Heart left ventricle (tissue), 16 donors: Measurements from ENCODE around the gene G6PC2. TPM values are rescaled to one million over a fixed set of nuclear protein-coding genes. Genes with fewer than 3 reads are reported as not detected.

Experiments
- ATAC-seq, 4 donors: fragments of 200-7000 bp; cut with Tn5 transposase; one replicate each; pipeline ENCODE4 v1.9.1; 2020 to 2022; ENCODE audit warnings: moderate library complexity in 4 of 4, mild to moderate bottlenecking in 3 of 4, moderate number of reproducible peaks in 1 of 4
- DNase-seq, 5 donors: peaks; one replicate each; pipeline ENCODE4 v3.0.0-alpha.2; 2020
- H3K27ac ChIP-seq, 12 donors: fragments of 200-600 bp; sonication (generic) in 4 of 12; one replicate each; pipeline versions ENCODE4 v1.5.0 to v1.8.0; 2016 to 2022; ENCODE audit warnings: mild to moderate bottlenecking in 2 of 12
- H3K27me3 ChIP-seq, 9 donors: fragments of 200-600 bp; sonication (generic) in 2 of 9; one replicate each; pipeline versions ENCODE4 v1.5.1 to v1.8.0; 2016 to 2022; ENCODE audit warnings: mild to moderate bottlenecking in 3 of 9
- H3K36me3 ChIP-seq, 9 donors: fragments of 200-600 bp; sonication (generic) in 2 of 9; one replicate each; pipeline versions ENCODE4 v1.5.0 to v1.8.0; 2018 to 2022; ENCODE audit warnings: mild to moderate bottlenecking in 2 of 9
- H3K4me1 ChIP-seq, 12 donors: fragments of 200-600 bp; sonication (generic) in 4 of 12; one replicate each; pipeline versions ENCODE4 v1.5.0 to v1.8.0; 2016 to 2022; ENCODE audit warnings: mild to moderate bottlenecking in 3 of 12
- H3K4me3 ChIP-seq, 12 donors: fragments of 200-600 bp; sonication (generic) in 4 of 12; one replicate each; pipeline versions ENCODE4 v1.5.0 to v1.8.0; 2017 to 2022; ENCODE audit warnings: mild to moderate bottlenecking in 9 of 12, moderate library complexity in 4 of 12
- H3K9me3 ChIP-seq, 12 donors: fragments of 200-600 bp; sonication (generic) in 4 of 12; one replicate each; pipeline versions ENCODE4 v1.5.0 to v1.8.0; 2016 to 2022; ENCODE audit warnings: mild to moderate bottlenecking in 1 of 12
- CTCF ChIP-seq, 12 donors: fragments of 200-600 bp; sonication (generic) in 4 of 12; IDR thresholded peaks; one replicate each; pipeline versions ENCODE4 v1.5.0 to v1.8.0; 2018 to 2022; ENCODE audit warnings: antibody characterized with exemption in 12 of 12, mild to moderate bottlenecking in 5 of 12
- POLR2A ChIP-seq, 2 donors: fragments of 450-650 bp; IDR thresholded peaks; one replicate each; pipeline ENCODE4 v1.6.1; 2017; ENCODE audit warnings: antibody characterized with exemption in 2 of 2, mild to moderate bottlenecking in 2 of 2, moderate library complexity in 2 of 2
- WGBS, 4 donors: extraction: QIAGEN DNeasy Blood & Tissue Kit in 2 of 4; methylation state at CpG; one replicate each; pipeline versions ENCODE4 v1.1.5 to v1.1.7; 2013 to 2018; 5-methylcytosine and 5-hydroxymethylcytosine counted together
- intact Hi-C, 10 donors: fragments of 100-400 bp; cut with DNase I; formaldehyde crosslinking; loops; one replicate each; pipeline versions ENCODE4 v1.11.1 to v1.14.2; 2022
- polyA plus RNA-seq, 2 donors: library from polyadenylated mRNA; stranded (reverse); fragments of 200-250 nt; gene quantifications; one replicate each; pipeline ENCODE4 v1.2.3, GENCODE V29; 2013
- total RNA-seq, 9 donors: library from RNA; depleted of rRNA in 2 of 9; stranded (reverse); fragments of >200 nt in 2 of 9; fragmentation: NEBNext Ultra II Directional in 3 of 9; extraction: Animal tissue kit (Norgen Biotek cat#: 25700) in 3 of 9; gene quantifications; one replicate each; pipeline versions ENCODE4 v1.1.0 to v1.2.4, GENCODE V29; 2016 to 2023
- donor health status: ischemic (EF 13 %, LVEDD 7.1; RV severe dilation, severe dysfunction).
- donor health status: healthy with polysubstance abuse.
- donor health status: DM: no; HTN: yes; CAD: no.
- donor health status: DM: no; HTN: no; CAD: no.
- donor health status: ischemic (EF 25% LVEDD 6.9; RV normal size, moderate dysfunction).
- donor health status: ischemic (EF 25% LVEDD 5.7; RV mildly dilated, moderate dysfunction).
- donor health status: healthy.
- donor health status: DM: yes; HTN: yes; CAD: no.
- donor health status: ischemic (EF 35%, LVEDD 5.7; RV mildly dilated, moderate dysfunction).
- donor health status: nonischemic (EF 11% LVEDD 7.7; RV severe dilation, severe dysfunction).
- donor health status: DM: yes; HTN: yes; CAD: no.
- donor health status: PGD.
- donor health status: ischemic (EF 29% LVEDD 5.4; RV normal size, mild dysfunction).
- donor health status: nonischemic (EF 23%, LVEDD 6.1; RV moderate dilation, normal function).

The G6PC2 gene
- total and polyA plus RNA-seq, 11 donors: 0.12 to 0.21 TPM; not detected in 9

GRCh38 chr2:168944065-168944464, 43.0 kb downstream of the G6PC2 start:
- no peak overlapping the region for H3K27ac ChIP-seq
- no peaks in the 10 kb centered on the region for H3K36me3 ChIP-seq
- DNase-seq: no peak
- H3K4me1 ChIP-seq: no peaks in the 10 kb centered on the region
- no peaks in the 10 kb centered on the region for H3K27me3 ChIP-seq
- WGBS, 4 donors: 73 to 81% (median 77%) methylated on average over 3 of the region's 3 CpGs
- ATAC-seq: no peak
- TF ChIP-seq CTCF (IDR thresholded peaks at IDR 0.05) (no peak), POLR2A (IDR thresholded peaks at IDR 0.05) (no peak)
- intact Hi-C loops: no loop called here
- no peak overlapping the region for H3K4me3 ChIP-seq
- H3K9me3 ChIP-seq: no peaks in the 10 kb centered on the region

GRCh38 chr2:168945508-168945907, 44.4 kb downstream of the G6PC2 start:
- H3K4me3 ChIP-seq: no peak overlapping the region
- intact Hi-C loops: no loop called here
- H3K9me3 ChIP-seq: peaks cover 0 to 5% (median 0%) of the 10 kb centered on the region in 12 donors
- H3K27me3 ChIP-seq: no peaks in the 10 kb centered on the region
- H3K27ac ChIP-seq: no peak overlapping the region
- ATAC-seq: no peak
- WGBS, 4 donors: 28 to 45% (median 35%) methylated on average over 4 of the region's 4 CpGs
- DNase-seq: no peak
- H3K4me1 ChIP-seq: no peaks in the 10 kb centered on the region
- H3K36me3 ChIP-seq: no peaks in the 10 kb centered on the region
- TF ChIP-seq CTCF (IDR thresholded peaks at IDR 0.05): no peak
- TF ChIP-seq POLR2A (IDR thresholded peaks at IDR 0.05): no peak

- intact Hi-C loops: no loop called here
- peaks cover 0 to 17% (median 6%) of the 10 kb centered on the region in 12 donors for H3K9me3 ChIP-seq
- DNase-seq (no peak), ATAC-seq (no peak)
- no peak overlapping the region for H3K4me3 ChIP-seq
- 61 to 66% (median 64%) methylated on average over 6 of the region's 6 CpGs for WGBS, 4 donors
- no peaks in the 10 kb centered on the region for H3K4me1 ChIP-seq
- TF ChIP-seq POLR2A (IDR thresholded peaks at IDR 0.05): no peak
- TF ChIP-seq CTCF (IDR thresholded peaks at IDR 0.05): peak in 11 of 12 donors; percentile 16 to 61 (median 45)
- H3K36me3 ChIP-seq: no peaks in the 10 kb centered on the region
- no peak overlapping the region for H3K27ac ChIP-seq
- no peaks in the 10 kb centered on the region for H3K27me3 ChIP-seq
Measured at GRCh38 chr2:168948621-168949212, 47.6 kb downstream of the G6PC2 start.

- ATAC-seq: no peak
- H3K9me3 ChIP-seq: peaks cover 0 to 20% (median 6%) of the 10 kb centered on the region in 12 donors
- H3K4me3 ChIP-seq: no peak overlapping the region
- no peak for TF ChIP-seq POLR2A (IDR thresholded peaks at IDR 0.05)
- no peak for TF ChIP-seq CTCF (IDR thresholded peaks at IDR 0.05)
- DNase-seq: no peak
- H3K27ac ChIP-seq: no peak overlapping the region
- no peaks in the 10 kb centered on the region for H3K36me3 ChIP-seq
- H3K4me1 ChIP-seq: no peaks in the 10 kb centered on the region
- intact Hi-C loops: no loop called here
- no peaks in the 10 kb centered on the region for H3K27me3 ChIP-seq
- WGBS, 4 donors: 92 to 98% (median 98%) methylated on average over 1 of the region's 1 CpG
Measured at GRCh38 chr2:168949324-168949723, 48.2 kb downstream of the G6PC2 start.
